Measurements from ENCODE around the gene REC8.

DNA sequence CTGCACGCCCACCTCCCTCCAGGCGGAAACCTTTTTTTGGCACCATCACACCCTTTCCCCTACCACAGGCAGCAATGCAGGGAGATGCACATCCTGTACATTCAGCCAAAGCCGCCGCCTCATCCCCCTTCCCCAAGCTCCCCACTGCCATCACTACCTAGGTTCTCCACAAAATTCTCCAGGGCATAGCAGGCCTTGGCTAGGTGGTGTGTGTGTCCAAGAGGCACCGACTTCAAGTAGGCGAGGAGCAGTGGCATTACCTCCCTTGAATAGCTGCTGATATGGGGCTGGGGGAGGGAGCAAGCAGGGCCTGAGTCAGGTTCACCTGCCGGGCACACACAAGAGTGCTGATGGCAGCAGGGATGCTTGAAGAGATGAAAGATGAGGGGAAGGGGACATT is 13.1 kb downstream of the REC8 start:
- TF ChIP-seq CTCF (IDR thresholded peaks at IDR 0.05) (no peak), POLR2A (IDR thresholded peaks at IDR 0.05) (no peak)
